Ishikawa (cell line): ENCODE measurements around the gene GRAMD2A.

Experiments
- CEBPB ChIP-seq: IDR thresholded peaks from 2 replicates; pipeline ENCODE4 v1.6.1; 2012
- CREB1 ChIP-seq: IDR thresholded peaks from 2 replicates; pipeline ENCODE4 v1.6.1; 2012; ENCODE audit warnings: low read depth
- EGR1 ChIP-seq: IDR thresholded peaks from 2 replicates; pipeline ENCODE4 v1.6.1; 2012
- EP300 ChIP-seq: IDR thresholded peaks from 2 replicates; pipeline ENCODE4 v1.6.1; 2012; ENCODE audit warnings: borderline replicate concordance
- FOXM1 ChIP-seq: IDR thresholded peaks from 2 replicates; pipeline ENCODE4 v1.6.1; 2012; ENCODE audit warnings: low read depth, borderline replicate concordance
- NFIC ChIP-seq: IDR thresholded peaks from 2 replicates; pipeline ENCODE4 v1.6.1; 2012
- RAD21 ChIP-seq: IDR thresholded peaks from 2 replicates; pipeline ENCODE4 v1.6.1; 2012; ENCODE audit warnings: low read depth
- TAF1 ChIP-seq: IDR thresholded peaks from 2 replicates; pipeline ENCODE4 v1.6.1; 2012; ENCODE audit warnings: low read depth, mild to moderate bottlenecking
- TCF12 ChIP-seq: IDR thresholded peaks from 2 replicates; pipeline ENCODE4 v1.6.1; 2012; ENCODE audit warnings: low read depth
- TEAD4 ChIP-seq: IDR thresholded peaks from 2 replicates; pipeline ENCODE4 v1.6.1; 2012
- YY1 ChIP-seq: IDR thresholded peaks from 2 replicates; pipeline ENCODE4 v1.6.1; 2012; ENCODE audit warnings: low read depth
- ZBTB7A ChIP-seq: IDR thresholded peaks from 2 replicates; pipeline ENCODE4 v1.6.1; 2012; ENCODE audit warnings: low read depth
- TF ChIP-seq, protein P1 (sequence below): IDR thresholded peaks from 2 replicates; pipeline ENCODE4 v1.6.1; 2012
- TF ChIP-seq, protein P2 (sequence below): IDR thresholded peaks from 2 replicates; pipeline ENCODE4 v1.6.1; 2012
- TF ChIP-seq, protein P3 (sequence below): IDR thresholded peaks from 2 replicates; pipeline ENCODE4 v1.6.1; 2012; ENCODE audit warnings: low read depth, mild to moderate bottlenecking

Gene GRAMD2A

DNA sequence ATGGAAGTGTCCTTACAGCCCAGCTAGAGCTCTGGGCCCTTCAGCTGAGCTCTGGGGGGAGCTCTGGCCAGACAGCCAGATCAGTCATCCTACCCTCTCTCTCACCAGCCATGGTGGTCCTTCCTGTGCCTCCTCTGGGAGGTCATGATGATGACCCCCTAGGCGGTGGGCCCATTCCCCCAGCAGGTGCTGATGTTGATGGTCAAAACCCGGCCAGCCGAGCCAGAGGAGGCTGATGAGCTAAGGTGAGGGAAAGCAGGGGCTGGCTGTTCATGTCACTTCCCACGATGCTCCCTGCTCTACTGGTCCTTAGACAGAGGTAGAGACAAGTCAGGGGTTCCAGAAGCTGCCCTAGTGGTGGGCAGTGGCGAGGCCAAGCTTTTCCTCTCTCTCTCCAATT lies 35.0 kb downstream of the GRAMD2A start:
- TF ChIP-seq ZBTB7A (no peak), EP300 (no peak), EGR1 (no peak), TEAD4 (no peak), TAF1 (no peak)

DNA sequence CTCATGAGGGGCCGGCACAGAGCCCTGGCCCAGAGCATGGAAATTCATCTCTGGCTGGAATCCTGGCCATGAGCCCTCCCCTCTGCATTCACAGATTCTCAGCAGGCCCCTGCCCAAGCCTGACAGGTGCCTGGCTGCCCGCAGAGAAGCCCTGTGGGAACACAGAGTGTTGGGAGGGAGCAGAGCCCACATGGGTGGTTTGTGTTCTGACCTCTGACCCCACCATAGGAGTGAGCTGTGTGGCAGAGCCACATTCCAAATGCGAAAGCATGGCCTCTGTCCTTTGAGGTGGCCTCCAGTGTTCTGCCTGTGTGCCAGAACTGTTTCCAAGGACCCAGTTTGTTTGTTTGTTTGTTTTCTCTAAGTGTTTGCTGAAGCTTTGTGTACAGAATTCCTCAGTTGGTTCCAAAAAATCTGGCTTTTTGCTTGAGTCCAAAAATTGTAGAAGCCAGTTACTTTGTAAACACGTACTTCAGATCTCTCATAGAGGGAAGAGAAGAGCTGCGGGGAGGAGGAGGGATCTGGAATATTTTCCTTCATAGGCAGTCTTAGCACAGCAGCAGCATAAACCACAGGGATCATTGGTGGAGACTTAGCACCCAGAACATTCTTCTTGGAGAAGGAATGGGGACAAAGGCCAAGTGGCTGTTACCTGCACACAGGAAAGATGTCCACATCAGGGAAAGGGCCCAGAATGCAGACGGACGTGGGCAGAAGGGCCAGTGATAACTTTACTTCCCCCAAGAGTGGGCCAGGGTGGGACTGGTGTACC lies 36.0 kb downstream of the GRAMD2A start:
- TF ChIP-seq EP300 = no peak
- TF ChIP-seq TAF1 = no peak
- TF ChIP-seq, protein P1, sequence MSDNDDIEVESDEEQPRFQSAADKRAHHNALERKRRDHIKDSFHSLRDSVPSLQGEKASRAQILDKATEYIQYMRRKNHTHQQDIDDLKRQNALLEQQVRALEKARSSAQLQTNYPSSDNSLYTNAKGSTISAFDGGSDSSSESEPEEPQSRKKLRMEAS = no peak
- no peak for TF ChIP-seq NFIC
- no peak for TF ChIP-seq YY1
- TF ChIP-seq, protein P2, sequence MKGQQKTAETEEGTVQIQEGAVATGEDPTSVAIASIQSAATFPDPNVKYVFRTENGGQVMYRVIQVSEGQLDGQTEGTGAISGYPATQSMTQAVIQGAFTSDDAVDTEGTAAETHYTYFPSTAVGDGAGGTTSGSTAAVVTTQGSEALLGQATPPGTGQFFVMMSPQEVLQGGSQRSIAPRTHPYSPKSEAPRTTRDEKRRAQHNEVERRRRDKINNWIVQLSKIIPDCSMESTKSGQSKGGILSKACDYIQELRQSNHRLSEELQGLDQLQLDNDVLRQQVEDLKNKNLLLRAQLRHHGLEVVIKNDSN = no peak
- TF ChIP-seq FOXM1 = no peak
- TF ChIP-seq RAD21 = no peak

DNA sequence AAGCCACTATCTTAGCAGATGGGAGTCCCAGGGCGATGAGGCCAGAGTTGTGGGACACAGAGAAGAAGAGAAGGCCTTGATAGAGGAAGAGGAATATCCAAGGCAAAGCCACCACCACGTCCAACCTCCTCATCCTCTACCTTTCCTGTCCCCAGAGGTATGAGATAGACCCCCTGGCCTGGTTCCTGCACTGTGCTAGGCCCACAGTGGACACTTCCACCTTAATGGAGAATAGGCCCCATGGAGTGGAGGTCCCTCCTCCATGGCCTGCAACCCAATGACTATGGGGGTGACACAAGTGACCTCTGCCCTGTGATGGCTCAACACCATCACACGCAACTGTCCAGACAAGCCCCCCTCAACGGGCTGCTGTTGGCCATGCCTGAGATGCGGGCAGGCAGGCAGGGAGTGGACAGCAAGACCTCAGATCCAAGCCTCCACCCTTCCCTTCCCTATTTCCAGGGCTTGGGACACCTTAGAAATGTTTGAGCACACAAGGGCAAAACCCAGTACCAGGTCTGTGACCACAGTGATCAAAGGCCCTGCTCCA lies 36.8 kb downstream of the GRAMD2A start:
- TF ChIP-seq YY1 (no peak), EGR1 (no peak), TAF1 (no peak), TEAD4 (no peak), TCF12 (no peak), RAD21 (no peak), ZBTB7A (no peak)
- TF ChIP-seq, protein P2 = no peak
- TF ChIP-seq, protein P1 = no peak

DNA sequence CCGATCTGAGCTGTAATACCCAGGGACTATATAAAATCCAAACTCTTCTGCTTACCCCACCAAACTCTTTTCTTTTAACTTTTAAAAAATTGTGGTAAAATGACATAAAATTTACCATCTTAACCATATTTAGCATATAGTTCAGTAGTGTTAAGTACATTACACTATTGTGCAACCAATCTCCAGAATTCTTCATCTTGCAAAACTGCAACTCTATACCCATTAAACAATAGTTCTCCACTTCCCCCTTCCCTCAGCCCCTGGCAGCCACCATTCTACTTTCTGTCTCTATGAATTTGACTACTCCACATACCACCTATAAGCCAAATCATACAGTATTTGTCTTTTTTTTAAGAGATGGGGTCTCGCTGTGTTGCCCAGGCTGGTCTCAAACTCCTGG lies 40.7 kb downstream of the GRAMD2A start:
- TF ChIP-seq YY1 = no peak
- TF ChIP-seq EGR1 = no peak

DNA sequence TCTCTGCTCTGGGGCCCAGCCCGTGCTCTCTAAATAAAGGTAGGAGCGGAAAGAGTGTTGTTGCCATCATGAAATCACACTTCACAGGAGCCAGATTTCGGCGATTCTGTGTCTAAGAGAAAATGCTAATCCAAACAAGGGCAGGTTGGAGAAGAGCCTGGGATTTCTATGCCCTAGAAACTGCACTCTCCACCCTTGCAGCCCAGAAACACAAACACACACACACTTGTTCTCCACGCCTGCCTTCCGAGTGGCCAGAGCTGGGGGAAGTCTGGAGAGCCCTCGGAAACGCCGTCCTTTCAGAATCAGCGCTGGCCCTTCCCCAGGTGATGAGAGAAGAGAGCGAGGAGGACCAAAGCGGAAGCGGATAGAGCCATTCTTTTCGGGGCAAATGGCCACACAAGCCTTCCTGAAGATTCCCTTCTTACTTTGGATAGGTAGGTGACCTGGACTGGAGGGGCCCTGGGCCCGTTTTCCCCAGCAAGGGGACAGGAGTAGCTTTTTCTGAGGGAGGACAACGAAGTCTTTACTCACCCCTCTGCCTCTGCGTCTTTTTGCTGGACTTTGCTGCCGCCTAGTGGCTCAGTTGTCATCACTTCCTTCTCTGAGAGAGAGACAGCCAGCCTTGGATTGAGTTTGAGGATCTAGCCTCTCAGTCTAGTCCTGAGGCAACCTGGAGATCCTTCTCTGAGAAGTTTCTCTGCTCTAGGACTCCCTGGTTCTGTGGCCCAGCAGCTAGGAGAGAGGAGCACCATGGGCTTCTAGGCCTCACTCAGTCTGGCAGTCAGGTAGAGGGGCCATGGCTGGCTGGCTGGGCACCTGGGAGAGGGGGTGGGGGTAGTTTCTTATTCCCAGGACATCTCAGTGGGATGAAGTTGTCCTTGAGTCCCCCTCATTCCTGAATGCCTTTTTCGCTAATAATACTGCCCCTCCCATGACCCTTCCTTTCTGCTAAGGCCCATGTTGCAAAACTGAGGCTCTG lies 41.7 kb downstream of the GRAMD2A start:
- TF ChIP-seq TCF12 (no peak), ZBTB7A (no peak), FOXM1 (no peak), EGR1 (no peak), CEBPB (no peak), TEAD4 (no peak), RAD21 (peak; percentile 99), YY1 (no peak), CREB1 (no peak)
- TF ChIP-seq, protein P1 = 0 out of 2 replicates have a peak, but pooled peaks have one; percentile 2
- TF ChIP-seq, protein P3, sequence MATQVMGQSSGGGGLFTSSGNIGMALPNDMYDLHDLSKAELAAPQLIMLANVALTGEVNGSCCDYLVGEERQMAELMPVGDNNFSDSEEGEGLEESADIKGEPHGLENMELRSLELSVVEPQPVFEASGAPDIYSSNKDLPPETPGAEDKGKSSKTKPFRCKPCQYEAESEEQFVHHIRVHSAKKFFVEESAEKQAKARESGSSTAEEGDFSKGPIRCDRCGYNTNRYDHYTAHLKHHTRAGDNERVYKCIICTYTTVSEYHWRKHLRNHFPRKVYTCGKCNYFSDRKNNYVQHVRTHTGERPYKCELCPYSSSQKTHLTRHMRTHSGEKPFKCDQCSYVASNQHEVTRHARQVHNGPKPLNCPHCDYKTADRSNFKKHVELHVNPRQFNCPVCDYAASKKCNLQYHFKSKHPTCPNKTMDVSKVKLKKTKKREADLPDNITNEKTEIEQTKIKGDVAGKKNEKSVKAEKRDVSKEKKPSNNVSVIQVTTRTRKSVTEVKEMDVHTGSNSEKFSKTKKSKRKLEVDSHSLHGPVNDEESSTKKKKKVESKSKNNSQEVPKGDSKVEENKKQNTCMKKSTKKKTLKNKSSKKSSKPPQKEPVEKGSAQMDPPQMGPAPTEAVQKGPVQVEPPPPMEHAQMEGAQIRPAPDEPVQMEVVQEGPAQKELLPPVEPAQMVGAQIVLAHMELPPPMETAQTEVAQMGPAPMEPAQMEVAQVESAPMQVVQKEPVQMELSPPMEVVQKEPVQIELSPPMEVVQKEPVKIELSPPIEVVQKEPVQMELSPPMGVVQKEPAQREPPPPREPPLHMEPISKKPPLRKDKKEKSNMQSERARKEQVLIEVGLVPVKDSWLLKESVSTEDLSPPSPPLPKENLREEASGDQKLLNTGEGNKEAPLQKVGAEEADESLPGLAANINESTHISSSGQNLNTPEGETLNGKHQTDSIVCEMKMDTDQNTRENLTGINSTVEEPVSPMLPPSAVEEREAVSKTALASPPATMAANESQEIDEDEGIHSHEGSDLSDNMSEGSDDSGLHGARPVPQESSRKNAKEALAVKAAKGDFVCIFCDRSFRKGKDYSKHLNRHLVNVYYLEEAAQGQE = no peak

DNA sequence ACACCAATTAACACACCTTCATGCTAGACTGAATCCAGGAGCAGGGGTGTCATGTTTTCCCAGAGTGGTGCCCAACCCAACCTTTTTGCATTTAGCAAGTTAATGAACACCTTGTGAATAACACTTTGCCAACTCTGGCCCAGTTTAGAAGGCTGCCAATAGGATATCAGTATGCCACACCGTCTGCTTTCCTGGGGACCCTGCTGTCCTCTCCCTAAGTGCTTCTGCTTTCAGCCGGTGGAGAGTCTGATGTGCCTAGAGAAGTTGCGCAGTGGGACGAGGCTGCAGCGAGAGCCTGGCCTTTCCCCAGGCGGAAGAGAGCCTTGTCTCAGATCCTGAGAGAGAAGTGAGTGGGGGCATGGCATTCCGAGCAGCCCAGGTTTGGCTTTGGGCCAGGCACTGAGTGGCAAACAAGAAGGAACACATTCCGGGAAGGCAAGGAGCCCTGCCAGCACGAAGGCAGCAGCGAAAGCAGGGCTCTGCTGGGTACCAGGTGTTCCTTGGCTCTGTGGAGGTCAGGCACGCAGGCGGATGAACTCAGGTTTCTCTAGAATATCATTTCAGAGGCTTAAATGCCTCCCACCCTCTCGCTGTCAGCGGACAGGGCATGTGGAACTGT lies 42.5 kb downstream of the GRAMD2A start:
- TF ChIP-seq FOXM1 = no peak
- TF ChIP-seq YY1 = no peak
- TF ChIP-seq, protein P2 = no peak
- TF ChIP-seq, protein P3 = no peak; the same call in 1 of the 2 replicates
- TF ChIP-seq TCF12 = peak; percentile 92
- TF ChIP-seq TAF1 = no peak
- no peak for TF ChIP-seq ZBTB7A
- TF ChIP-seq CEBPB = no peak
- TF ChIP-seq RAD21 = peak; percentile 24; the same call in 1 of the 2 replicates
- TF ChIP-seq CREB1 = no peak
- TF ChIP-seq, protein P1 = peak; percentile 83
- TF ChIP-seq NFIC = peak; percentile 99
- TF ChIP-seq EGR1 = no peak
- peak; percentile 98 for TF ChIP-seq TEAD4
- peak; percentile 79 for TF ChIP-seq EP300
